ENCODE results near the gene THADA. TPM values are rescaled to one million over a fixed set of nuclear protein-coding genes. Genes with fewer than 3 reads are reported as not detected.

The THADA gene
- total and polyA plus RNA-seq, 5 donors from 2014 or later, result 19.1 to 52.9 (median 20.2) TPM

DNA sequence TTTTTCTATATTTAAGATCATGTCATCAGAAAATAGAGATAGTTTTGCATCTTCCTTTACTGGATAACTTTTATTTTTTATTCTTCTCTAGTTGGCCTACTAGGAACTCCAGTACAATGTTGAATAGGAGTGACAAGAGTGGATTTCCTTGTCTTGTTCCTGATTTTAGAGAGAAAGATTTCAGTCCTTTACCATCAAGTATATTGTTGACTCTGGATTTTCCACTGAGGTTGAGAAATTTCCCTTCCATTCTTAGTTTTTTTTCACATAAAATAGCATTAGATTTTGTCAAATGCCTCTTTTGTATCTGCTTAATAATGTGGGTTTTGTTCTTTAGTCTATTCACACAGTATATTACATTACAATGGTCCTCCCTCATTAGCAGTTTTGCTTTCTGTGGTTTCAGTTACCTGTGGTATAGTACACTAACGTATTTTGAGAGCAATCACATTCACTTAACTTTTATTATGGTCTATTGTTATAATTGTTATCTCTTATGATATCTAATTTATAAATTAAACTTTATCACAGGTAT, 105.5 kb downstream of the THADA start:
- Histone ChIP-seq H3K36me3 (ENCODE audit: control insufficient read depth, insufficient read depth, low read length) (peaks cover 4% of the 10 kb centered on the region), H3K4me1 (ENCODE audit: control insufficient read depth, insufficient read depth, low read length, poor library complexity, severe bottlenecking) (no peaks in the 10 kb centered on the region), H3K27ac (ENCODE audit: insufficient read depth, low read length, poor library complexity, severe bottlenecking) (no peak overlapping the region), H3K9me3 (ENCODE audit: control insufficient read depth in 2 of 2, low read length in 2 of 2) (no peaks in the 10 kb centered on the region), H3K27me3 (ENCODE audit: control insufficient read depth, insufficient read depth, low read length) (no peaks in the 10 kb centered on the region), H3K4me3 (ENCODE audit: low read depth, low read length) (no peak overlapping the region)
- ATAC-seq (ENCODE audit: low read depth in 2 of 2), result no peak
- Mint-ChIP-seq H3K4me1 (peaks cover 0 to 11% (median 2%) of the 10 kb centered on the region in 4 donors), H3K27me3 (no peaks in the 10 kb centered on the region), H3K36me3 (peaks cover 10% of the 10 kb centered on the region), H3K4me3 (no peak overlapping the region), H3K27ac (peak overlapping the region in 2 of 3 donors; percentile 52 to 71), H3K9me3 (no peaks in the 10 kb centered on the region)
- DNase-seq, result no peak

DNA sequence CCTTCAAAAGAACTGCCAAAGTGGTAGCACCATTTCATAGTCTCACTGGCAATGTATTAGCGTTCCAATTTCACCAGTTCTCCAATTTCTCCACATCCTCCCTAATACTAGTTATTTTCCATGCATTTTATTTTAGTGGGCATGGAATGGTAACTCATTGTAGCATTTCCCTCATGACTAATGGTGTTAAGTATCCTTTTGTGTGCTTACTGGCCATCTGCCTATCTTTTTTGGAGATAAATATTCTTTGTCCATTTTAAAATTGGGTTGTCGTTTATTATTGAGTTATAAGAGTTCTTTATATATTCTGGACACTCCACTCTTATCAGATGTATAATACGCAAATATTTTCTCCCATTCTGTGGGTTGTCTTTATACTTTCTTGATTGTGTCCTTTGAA, 107.1 kb downstream of the THADA start:
- peaks cover 2% of the 10 kb centered on the region for H3K36me3 Mint-ChIP-seq
- DNase-seq (no peak), ATAC-seq (ENCODE audit: low read depth in 2 of 2) (no peak)
- no peak overlapping the region for H3K27ac ChIP-seq (ENCODE audit: insufficient read depth, low read length, poor library complexity, severe bottlenecking)
- H3K4me1 Mint-ChIP-seq, result peaks cover 5 to 18% (median 7%) of the 10 kb centered on the region in 4 donors
- no peaks in the 10 kb centered on the region for H3K4me1 ChIP-seq (ENCODE audit: control insufficient read depth, insufficient read depth, low read length, poor library complexity, severe bottlenecking)
- no peaks in the 10 kb centered on the region for H3K9me3 Mint-ChIP-seq
- H3K4me3 ChIP-seq (ENCODE audit: low read depth, low read length), result no peak overlapping the region
- H3K4me3 Mint-ChIP-seq, result no peak overlapping the region
- H3K9me3 ChIP-seq (ENCODE audit: control insufficient read depth in 2 of 2, low read length in 2 of 2), result no peaks in the 10 kb centered on the region
- H3K27ac Mint-ChIP-seq, result peak overlapping the region in 1 of 3 donors; percentile 5
- H3K36me3 ChIP-seq (ENCODE audit: control insufficient read depth, insufficient read depth, low read length), result no peaks in the 10 kb centered on the region
- H3K27me3 ChIP-seq (ENCODE audit: control insufficient read depth, insufficient read depth, low read length), result no peaks in the 10 kb centered on the region
- no peaks in the 10 kb centered on the region for H3K27me3 Mint-ChIP-seq

DNA sequence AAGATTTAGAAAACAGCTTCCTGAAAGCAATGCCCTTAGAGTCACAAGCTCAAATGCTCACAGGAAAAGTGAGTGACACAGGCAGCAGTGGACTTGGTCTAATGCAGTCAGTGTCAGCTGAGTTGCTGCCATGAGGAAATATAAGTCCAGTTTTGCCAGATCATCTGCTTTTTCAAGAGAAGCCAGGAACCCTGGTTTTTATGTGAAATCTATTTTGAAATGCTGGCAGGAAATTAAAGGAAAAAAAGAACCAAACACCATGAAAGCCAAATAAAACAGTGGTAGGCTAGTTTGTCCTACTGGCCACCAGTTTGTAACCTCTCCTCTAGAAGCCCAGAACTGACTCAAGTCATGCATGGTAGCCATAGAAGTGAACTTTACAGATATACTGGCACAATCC, 109.2 kb downstream of the THADA start:
- no peak overlapping the region for H3K27ac ChIP-seq (ENCODE audit: insufficient read depth, low read length, poor library complexity, severe bottlenecking)
- Mint-ChIP-seq H3K4me1 (peaks cover 6 to 35% (median 9%) of the 10 kb centered on the region in 4 donors), H3K27ac (peak overlapping the region; percentile 33 to 82 (median 39)), H3K9me3 (no peaks in the 10 kb centered on the region), H3K4me3 (no peak overlapping the region), H3K27me3 (no peaks in the 10 kb centered on the region), H3K36me3 (peaks cover 4% of the 10 kb centered on the region)
- ATAC-seq (ENCODE audit: low read depth in 2 of 2) (no peak), DNase-seq (no peak)
- peaks cover 4% of the 10 kb centered on the region for H3K36me3 ChIP-seq (ENCODE audit: control insufficient read depth, insufficient read depth, low read length)
- H3K4me3 ChIP-seq (ENCODE audit: low read depth, low read length), result no peak overlapping the region
- H3K9me3 ChIP-seq (ENCODE audit: control insufficient read depth in 2 of 2, low read length in 2 of 2), result no peaks in the 10 kb centered on the region
- H3K4me1 ChIP-seq (ENCODE audit: control insufficient read depth, insufficient read depth, low read length, poor library complexity, severe bottlenecking), result no peaks in the 10 kb centered on the region
- no peaks in the 10 kb centered on the region for H3K27me3 ChIP-seq (ENCODE audit: control insufficient read depth, insufficient read depth, low read length)

DNA sequence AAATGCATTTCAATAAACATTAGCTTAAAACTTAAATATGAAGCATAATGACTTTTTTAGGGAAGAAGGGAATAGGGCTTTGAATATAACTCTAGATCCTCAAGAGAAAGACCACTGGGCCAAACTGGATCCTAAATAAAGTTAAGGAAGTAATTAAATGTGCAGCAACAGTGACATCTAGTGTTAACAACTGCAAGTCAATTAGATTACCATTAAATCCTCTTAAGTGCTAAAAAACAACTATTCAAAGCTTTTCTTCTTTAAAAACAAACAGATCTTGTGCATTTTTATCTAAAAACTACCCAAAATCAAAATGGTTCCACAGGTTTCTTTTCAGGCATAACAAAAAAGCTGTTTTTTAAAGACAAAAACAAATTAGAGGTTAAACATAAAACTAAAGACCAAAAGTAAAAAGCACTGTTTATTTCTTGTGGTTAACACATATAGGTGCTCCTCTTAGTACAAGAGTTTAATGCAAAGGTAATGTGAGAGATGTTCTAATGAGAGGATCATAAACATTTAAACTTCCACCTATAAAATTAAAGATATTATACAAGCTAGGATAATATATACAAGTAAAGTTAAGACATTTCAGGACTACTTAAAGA, 111.4 kb downstream of the THADA start:
- Histone ChIP-seq H3K4me1 (ENCODE audit: control insufficient read depth, insufficient read depth, low read length, poor library complexity, severe bottlenecking) (no peaks in the 10 kb centered on the region), H3K9me3 (ENCODE audit: control insufficient read depth in 2 of 2, low read length in 2 of 2) (no peaks in the 10 kb centered on the region), H3K27ac (ENCODE audit: insufficient read depth, low read length, poor library complexity, severe bottlenecking) (peak overlapping the region; percentile 1), H3K36me3 (ENCODE audit: control insufficient read depth, insufficient read depth, low read length) (peaks cover 7% of the 10 kb centered on the region), H3K4me3 (ENCODE audit: low read depth, low read length) (no peak overlapping the region), H3K27me3 (ENCODE audit: control insufficient read depth, insufficient read depth, low read length) (no peaks in the 10 kb centered on the region)
- peaks cover 17% of the 10 kb centered on the region for H3K36me3 Mint-ChIP-seq
- H3K4me1 Mint-ChIP-seq, result peaks cover 7 to 35% (median 10%) of the 10 kb centered on the region in 4 donors
- DNase-seq (peak in 2 of 3 donors; percentile 50 to 78), ATAC-seq (ENCODE audit: low read depth in 2 of 2) (peak in 1 of 2 donors; percentile 39)
- no peaks in the 10 kb centered on the region for H3K27me3 Mint-ChIP-seq
- no peak overlapping the region for H3K4me3 Mint-ChIP-seq
- no peak overlapping the region for H3K27ac Mint-ChIP-seq
- no peaks in the 10 kb centered on the region for H3K9me3 Mint-ChIP-seq

- DNase-seq (no peak), ATAC-seq (ENCODE audit: low read depth in 2 of 2) (no peak)
- Mint-ChIP-seq H3K9me3 (no peaks in the 10 kb centered on the region), H3K27ac (no peak overlapping the region), H3K27me3 (no peaks in the 10 kb centered on the region), H3K4me3 (no peak overlapping the region), H3K36me3 (peaks cover 24% of the 10 kb centered on the region), H3K4me1 (peaks cover 7 to 35% (median 10%) of the 10 kb centered on the region in 4 donors)
- Histone ChIP-seq H3K27me3 (ENCODE audit: control insufficient read depth, insufficient read depth, low read length) (no peaks in the 10 kb centered on the region), H3K27ac (ENCODE audit: insufficient read depth, low read length, poor library complexity, severe bottlenecking) (no peak overlapping the region), H3K9me3 (ENCODE audit: control insufficient read depth in 2 of 2, low read length in 2 of 2) (no peaks in the 10 kb centered on the region), H3K36me3 (ENCODE audit: control insufficient read depth, insufficient read depth, low read length) (peaks cover 7% of the 10 kb centered on the region), H3K4me3 (ENCODE audit: low read depth, low read length) (no peak overlapping the region), H3K4me1 (ENCODE audit: control insufficient read depth, insufficient read depth, low read length, poor library complexity, severe bottlenecking) (no peaks in the 10 kb centered on the region)
These were observed 112.9 kb downstream of the THADA start for GRCh38 chr2:43482961-43483360.

DNA sequence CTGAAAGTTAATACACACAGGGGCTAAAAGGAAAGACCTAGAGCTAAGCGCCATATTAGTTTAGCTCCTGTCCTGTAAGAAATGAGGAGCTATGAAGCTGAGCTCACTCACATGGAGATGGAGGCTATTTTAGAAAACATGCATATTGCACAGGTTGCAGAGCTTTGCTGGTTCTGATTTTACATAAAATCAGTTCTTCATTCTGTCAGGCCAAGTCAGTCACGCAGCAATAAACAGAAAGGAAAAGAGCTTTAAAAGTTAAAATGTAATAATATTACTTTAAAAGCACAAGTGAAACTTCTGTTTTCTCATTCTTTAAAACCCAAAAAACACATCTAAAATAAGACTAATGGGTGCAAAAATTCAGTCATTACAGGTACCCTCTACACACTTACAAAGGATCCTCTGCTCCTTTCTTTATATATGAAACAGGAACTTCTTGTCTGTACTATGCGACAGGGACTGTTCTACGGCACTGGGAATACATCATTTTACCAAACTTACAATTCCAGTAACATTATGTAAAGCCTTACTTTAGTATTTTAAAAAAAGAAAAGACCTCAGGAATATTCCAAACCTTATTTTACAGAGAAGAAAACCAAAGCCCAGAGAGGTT, 113.8 kb downstream of the THADA start:
- H3K27ac Mint-ChIP-seq, result no peak overlapping the region
- ATAC-seq (ENCODE audit: low read depth in 2 of 2), result no peak

GRCh38 chr2:43480874-43481273, 115.0 kb downstream of the THADA start:
- Histone ChIP-seq H3K27ac (ENCODE audit: insufficient read depth, low read length, poor library complexity, severe bottlenecking) (no peak overlapping the region), H3K36me3 (ENCODE audit: control insufficient read depth, insufficient read depth, low read length) (peaks cover 7% of the 10 kb centered on the region), H3K27me3 (ENCODE audit: control insufficient read depth, insufficient read depth, low read length) (no peaks in the 10 kb centered on the region), H3K4me1 (ENCODE audit: control insufficient read depth, insufficient read depth, low read length, poor library complexity, severe bottlenecking) (no peaks in the 10 kb centered on the region), H3K4me3 (ENCODE audit: low read depth, low read length) (no peak overlapping the region), H3K9me3 (ENCODE audit: control insufficient read depth in 2 of 2, low read length in 2 of 2) (no peaks in the 10 kb centered on the region)
- no peaks in the 10 kb centered on the region for H3K9me3 Mint-ChIP-seq
- no peak overlapping the region for H3K27ac Mint-ChIP-seq
- H3K4me3 Mint-ChIP-seq, result no peak overlapping the region
- no peak for DNase-seq
- H3K27me3 Mint-ChIP-seq, result no peaks in the 10 kb centered on the region
- peaks cover 35% of the 10 kb centered on the region for H3K36me3 Mint-ChIP-seq
- no peak for ATAC-seq (ENCODE audit: low read depth in 2 of 2)
- H3K4me1 Mint-ChIP-seq, result peaks cover 5 to 29% (median 13%) of the 10 kb centered on the region in 4 donors

More for the DNA sequence above, 113.8 kb downstream of the THADA start:
- Histone ChIP-seq H3K9me3 (ENCODE audit: control insufficient read depth in 2 of 2, low read length in 2 of 2) (no peaks in the 10 kb centered on the region), H3K4me3 (ENCODE audit: low read depth, low read length) (no peak overlapping the region), H3K27me3 (ENCODE audit: control insufficient read depth, insufficient read depth, low read length) (no peaks in the 10 kb centered on the region), H3K27ac (ENCODE audit: insufficient read depth, low read length, poor library complexity, severe bottlenecking) (no peak overlapping the region), H3K4me1 (ENCODE audit: control insufficient read depth, insufficient read depth, low read length, poor library complexity, severe bottlenecking) (no peaks in the 10 kb centered on the region), H3K36me3 (ENCODE audit: control insufficient read depth, insufficient read depth, low read length) (peaks cover 7% of the 10 kb centered on the region)
- peaks cover 26% of the 10 kb centered on the region for H3K36me3 Mint-ChIP-seq
- no peaks in the 10 kb centered on the region for H3K27me3 Mint-ChIP-seq
- no peak for DNase-seq
- peaks cover 8 to 35% (median 11%) of the 10 kb centered on the region in 4 donors for H3K4me1 Mint-ChIP-seq
- no peaks in the 10 kb centered on the region for H3K9me3 Mint-ChIP-seq
- no peak overlapping the region for H3K4me3 Mint-ChIP-seq
